HCT116 (cell line): ENCODE results near the gene USP47. TPM values are rescaled to one million over a fixed set of nuclear protein-coding genes. Genes with fewer than 3 reads are reported as not detected.

Experiments
- ATAC-seq: fragments of 200-7000 bp; cut with Tn5 transposase; 2 replicates; pipeline ENCODE4 v1.9.1; 2020; ENCODE audit warnings: mild to moderate bottlenecking, moderate library complexity
- BruUV-seq: library from RNA; stranded (reverse); fragments of 400-500 nt; replicated peaks from 2 replicates; lab custom pipeline; 2021; lab: Mats Ljungman, UMichigan
- CTCF ChIA-PET: fragments of 300-600 bp; sonication (Branson Sonifier 250); formaldehyde crosslinking; loops from one replicate; lab custom pipeline; 2021; ENCODE audit warnings: antibody characterized with exemption; lab: Charles Lee
- POLR2A ChIA-PET: fragments of 300-600, 350-600 bp; sonication (Branson Sonifier 250); formaldehyde crosslinking; loops from one replicate; lab custom pipeline; 2021; ENCODE audit warnings: antibody characterized with exemption; lab: Charles Lee
- RAD21 ChIA-PET, 2 experiments: fragments of 300-600 bp; sonication (Branson Sonifier 250); formaldehyde crosslinking; loops; one replicate each; lab custom pipeline; 2023; ENCODE audit warnings: low total read pairs in 2 of 2; ENCODE audit not compliant: uncharacterized antibody in 2 of 2, unreplicated experiment in 2 of 2, low non-redundant PET in 1 of 2; lab: Charles Lee
- DNase-seq: peaks from one replicate; pipeline ENCODE4 v3.0.0-alpha.2; 2010; ENCODE audit warnings: low read depth, low spot score
- H2AFZ ChIP-seq: fragments of 200-600 bp; shearing (Covaris generic), sonication (generic); 2 replicates; pipeline ENCODE4 v1.6.1; 2017; ENCODE audit warnings: low read depth, mixed run types, mixed read lengths, antibody characterized with exemption, low read length; ENCODE audit not compliant: poor library complexity, severe bottlenecking
- H3K27ac ChIP-seq: 2 replicates; pipeline ENCODE4 v1.5.1; 2012; ENCODE audit warnings: low read depth, low read length
- H3K27me3 ChIP-seq: fragments of 200-600 bp; sonication (generic); 2 replicates; pipeline ENCODE4 v1.6.1; 2016; ENCODE audit warnings: mixed run types, low read length, mixed read lengths; ENCODE audit not compliant: insufficient read depth
- H3K36me3 ChIP-seq, 2 experiments: fragments of 200-500 bp in 1 of 2; fragments of 200-600 bp in 1 of 2; sonication (Bioruptor generic) in 1 of 2; sonication (generic) in 1 of 2; 2 replicates each; pipeline versions ENCODE4 v1.5.1 to v1.6.1; 2014 to 2016; ENCODE audit warnings: low read length in 2 of 2, inconsistent platforms in 1 of 2, mixed read lengths in 1 of 2, mixed run types in 1 of 2; ENCODE audit not compliant: insufficient read depth in 2 of 2, control insufficient read depth in 1 of 2
- H3K4me1 ChIP-seq, 2 experiments: fragments of 200-600 bp in 1 of 2; sonication (generic) in 1 of 2; 2 replicates each; pipeline versions ENCODE4 v1.5.1 to v1.6.1; 2012 to 2017; ENCODE audit warnings: low read length in 2 of 2, inconsistent platforms in 1 of 2, mild to moderate bottlenecking in 1 of 2, mixed read lengths in 1 of 2, mixed run types in 1 of 2, moderate library complexity in 1 of 2; ENCODE audit not compliant: insufficient read depth in 2 of 2, control insufficient read depth in 1 of 2
- H3K4me2 ChIP-seq: fragments of 200-600 bp; sonication (generic); 2 replicates; pipeline ENCODE4 v1.6.1; 2017; ENCODE audit warnings: mixed run types, low read length, mixed read lengths
- H3K4me3 ChIP-seq, 2 experiments: fragments of 200-600 bp in 1 of 2; sonication (generic) in 1 of 2; replicated peaks in 1 of 2; 2 replicates each; pipeline ENCODE4 v1.5.1; 2011 to 2016; ENCODE audit warnings: low read length in 2 of 2, control low read depth in 1 of 2, low read depth in 1 of 2, mild to moderate bottlenecking in 1 of 2, mixed read lengths in 1 of 2, mixed run types in 1 of 2
- H3K79me2 ChIP-seq: fragments of 200-600 bp; sonication (generic); 2 replicates; pipeline ENCODE4 v1.6.1; 2017; ENCODE audit warnings: mild to moderate bottlenecking, mixed run types, low read length, moderate library complexity, mixed read lengths; ENCODE audit not compliant: insufficient read depth
- H3K9ac ChIP-seq: fragments of 200-600 bp; sonication (generic); 2 replicates; pipeline ENCODE4 v1.6.1; 2016; ENCODE audit warnings: low read length, mixed read lengths
- H3K9me2 ChIP-seq: fragments of 200-600 bp; sonication (generic), shearing (Covaris generic); 2 replicates; pipeline ENCODE4 v1.6.1; 2017; ENCODE audit warnings: mixed run types, mild to moderate bottlenecking, moderate library complexity; ENCODE audit not compliant: insufficient read depth
- H3K9me3 ChIP-seq, 2 experiments: fragments of 200-500 bp in 1 of 2; fragments of 200-600 bp in 1 of 2; sonication (Bioruptor generic) in 1 of 2; sonication (generic) in 1 of 2; 2 replicates each; pipeline ENCODE4 v1.6.1; 2014 to 2017; ENCODE audit warnings: low read length in 2 of 2, mixed read lengths in 2 of 2, inconsistent platforms in 1 of 2, low read depth in 1 of 2, mild to moderate bottlenecking in 1 of 2, mixed run types in 1 of 2, moderate library complexity in 1 of 2; ENCODE audit not compliant: control insufficient read depth in 1 of 2, insufficient read depth in 1 of 2
- H4K20me1 ChIP-seq: fragments of 200-600 bp; sonication (generic), shearing (Covaris generic); 2 replicates; pipeline ENCODE4 v1.6.1; 2017; ENCODE audit warnings: mixed run types, mild to moderate bottlenecking, moderate library complexity; ENCODE audit not compliant: insufficient read depth
- ATF3 ChIP-seq: IDR thresholded peaks from 2 replicates; pipeline ENCODE4 v1.6.1; 2012
- EGR1 ChIP-seq: IDR thresholded peaks from 2 replicates; pipeline ENCODE4 v1.6.1; 2012; ENCODE audit warnings: low read depth
- ELF1 ChIP-seq: IDR thresholded peaks from 2 replicates; pipeline ENCODE4 v1.6.1; 2012; ENCODE audit warnings: low read depth, borderline replicate concordance
- EZH2 ChIP-seq: fragments of 200-600 bp; sonication (generic); IDR thresholded peaks from 2 replicates; pipeline ENCODE4 v1.6.1; 2017; ENCODE audit warnings: antibody characterized with exemption, mixed run types
- FOSL1 ChIP-seq: IDR thresholded peaks from 2 replicates; pipeline ENCODE4 v1.6.1; 2012; ENCODE audit warnings: low read depth
- JUND ChIP-seq: IDR thresholded peaks from 2 replicates; pipeline ENCODE4 v1.6.1; 2012
- POLR2AphosphoS5 ChIP-seq: IDR thresholded peaks from 2 replicates; pipeline ENCODE4 v1.6.1; 2011; ENCODE audit warnings: mild to moderate bottlenecking, low read depth, low read length, moderate library complexity
- SIN3A ChIP-seq: IDR thresholded peaks from 2 replicates; pipeline ENCODE4 v1.6.1; 2012; ENCODE audit warnings: low read depth
- SRF ChIP-seq: IDR thresholded peaks from 2 replicates; pipeline ENCODE4 v1.6.1; 2012; ENCODE audit warnings: low read depth
- YY1 ChIP-seq: IDR thresholded peaks from 2 replicates; pipeline ENCODE4 v1.6.1; 2011; ENCODE audit warnings: low read length, low read depth, moderate library complexity, mild to moderate bottlenecking; ENCODE audit not compliant: insufficient replicate concordance; ENCODE audit errors: extremely low read depth
- ZFX ChIP-seq: fragments of 450-650 bp; IDR thresholded peaks from 2 replicates; pipeline ENCODE4 v1.6.1; 2017
- intact Hi-C: fragments of 100-400 bp; cut with micrococcal nuclease; formaldehyde crosslinking; loops from 2 replicates; pipeline ENCODE4 v1.10.0; 2022
- total RNA-seq: library from RNA; stranded (reverse); gene quantifications from one replicate; pipeline ENCODE4 v1.2.1, GENCODE V29; 2021; ENCODE audit not compliant: unreplicated experiment
- TF ChIP-seq, protein P1 (sequence below): IDR thresholded peaks from 2 replicates; pipeline ENCODE4 v1.6.1; 2012; ENCODE audit warnings: low read depth

USP47 gene
- total RNA-seq, 1 experiment from 2014 or later = 18.9 TPM

DNA sequence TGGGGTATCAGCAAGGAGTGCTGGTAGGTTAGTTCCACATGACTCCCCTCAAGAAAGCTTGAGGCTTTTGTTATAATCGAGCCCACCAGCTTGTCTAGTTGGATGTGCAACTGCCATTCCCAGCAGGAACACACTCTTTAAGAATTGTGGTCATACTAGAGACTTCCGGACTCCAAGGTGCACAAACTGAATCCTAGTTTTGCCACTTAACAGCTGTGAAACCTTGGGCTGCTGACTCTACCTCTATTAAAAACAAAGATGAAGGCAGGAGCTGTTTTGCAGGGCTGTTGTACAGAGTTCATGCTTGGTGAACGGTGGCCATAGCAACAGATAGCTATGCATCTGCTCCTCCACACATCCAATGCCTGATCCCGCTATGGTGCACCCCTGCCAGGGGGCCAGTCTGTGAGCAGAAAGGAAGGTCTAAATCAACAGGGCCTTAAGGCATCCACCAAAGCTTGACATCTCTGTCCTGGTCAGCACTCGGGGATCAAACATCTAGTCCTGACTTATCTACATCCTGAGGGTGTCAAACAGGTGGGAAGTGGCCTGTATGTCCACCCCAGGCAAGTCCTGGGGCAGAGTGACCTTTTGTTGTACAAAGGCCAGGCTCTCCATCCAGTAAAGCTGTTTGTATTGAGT is 130.3 kb downstream of the USP47 start:
- RAD21 ChIA-PET = no interaction called here
- H3K9me3 ChIP-seq = no peaks in the 10 kb centered on the region
- no peaks in the 10 kb centered on the region for H3K27me3 ChIP-seq
- H3K9me2 ChIP-seq = no peaks in the 10 kb centered on the region
- H4K20me1 ChIP-seq = no peaks in the 10 kb centered on the region
- intact Hi-C loops = no loop called here
- ATAC-seq (no peak), DNase-seq (no peak)
- no peak overlapping the region for H3K9ac ChIP-seq
- H3K4me2 ChIP-seq = no peak overlapping the region
- BruUV-seq = no TSS peak
- H3K79me2 ChIP-seq = no peaks in the 10 kb centered on the region
- no peak overlapping the region for H2AFZ ChIP-seq
- POLR2A ChIA-PET = no interaction called here
- H3K36me3 ChIP-seq = no peaks in the 10 kb centered on the region
- CTCF ChIA-PET = no interaction called here
- H3K4me1 ChIP-seq = peaks cover 18 to 23% of the 10 kb centered on the region in 2 experiments
- no peak for TF ChIP-seq FOSL1
- TF ChIP-seq JUND = no peak
- no peak for TF ChIP-seq SIN3A
- TF ChIP-seq YY1 = no peak
- TF ChIP-seq EZH2 = no peak
- no peak for TF ChIP-seq ATF3
- TF ChIP-seq, protein P1, sequence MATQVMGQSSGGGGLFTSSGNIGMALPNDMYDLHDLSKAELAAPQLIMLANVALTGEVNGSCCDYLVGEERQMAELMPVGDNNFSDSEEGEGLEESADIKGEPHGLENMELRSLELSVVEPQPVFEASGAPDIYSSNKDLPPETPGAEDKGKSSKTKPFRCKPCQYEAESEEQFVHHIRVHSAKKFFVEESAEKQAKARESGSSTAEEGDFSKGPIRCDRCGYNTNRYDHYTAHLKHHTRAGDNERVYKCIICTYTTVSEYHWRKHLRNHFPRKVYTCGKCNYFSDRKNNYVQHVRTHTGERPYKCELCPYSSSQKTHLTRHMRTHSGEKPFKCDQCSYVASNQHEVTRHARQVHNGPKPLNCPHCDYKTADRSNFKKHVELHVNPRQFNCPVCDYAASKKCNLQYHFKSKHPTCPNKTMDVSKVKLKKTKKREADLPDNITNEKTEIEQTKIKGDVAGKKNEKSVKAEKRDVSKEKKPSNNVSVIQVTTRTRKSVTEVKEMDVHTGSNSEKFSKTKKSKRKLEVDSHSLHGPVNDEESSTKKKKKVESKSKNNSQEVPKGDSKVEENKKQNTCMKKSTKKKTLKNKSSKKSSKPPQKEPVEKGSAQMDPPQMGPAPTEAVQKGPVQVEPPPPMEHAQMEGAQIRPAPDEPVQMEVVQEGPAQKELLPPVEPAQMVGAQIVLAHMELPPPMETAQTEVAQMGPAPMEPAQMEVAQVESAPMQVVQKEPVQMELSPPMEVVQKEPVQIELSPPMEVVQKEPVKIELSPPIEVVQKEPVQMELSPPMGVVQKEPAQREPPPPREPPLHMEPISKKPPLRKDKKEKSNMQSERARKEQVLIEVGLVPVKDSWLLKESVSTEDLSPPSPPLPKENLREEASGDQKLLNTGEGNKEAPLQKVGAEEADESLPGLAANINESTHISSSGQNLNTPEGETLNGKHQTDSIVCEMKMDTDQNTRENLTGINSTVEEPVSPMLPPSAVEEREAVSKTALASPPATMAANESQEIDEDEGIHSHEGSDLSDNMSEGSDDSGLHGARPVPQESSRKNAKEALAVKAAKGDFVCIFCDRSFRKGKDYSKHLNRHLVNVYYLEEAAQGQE = no peak
- no peak for TF ChIP-seq ELF1
- TF ChIP-seq ZFX = no peak
- TF ChIP-seq POLR2AphosphoS5 = no peak
- no peak for TF ChIP-seq SRF
- no peak for TF ChIP-seq EGR1
- no peak overlapping the region for H3K4me3 ChIP-seq
- H3K27ac ChIP-seq = no peak overlapping the region
